Activated CD4-positive, alpha-beta T cell treated with anti-CD3 and anti-CD28 coated beads, Interleukin-2, amount 10 ng/mL, durations not matched to agents 24 days and 14 days (primary cell): ENCODE results near the gene ADRB2. TPM values are rescaled to one million over a fixed set of nuclear protein-coding genes. Genes with fewer than 3 reads are reported as not detected.
"Not testable (repeated sequence)": the region's sequence is repeated elsewhere in the genome, so short reads cannot be mapped to it uniquely, and the experiment has no call there.

Experiments used
- DNase-seq: peaks from one replicate; pipeline ENCODE4 v3.0.0; 2022
- H3K27ac Mint-ChIP-seq: one replicate; pipeline ENCODE4 v1.8.0; 2022; ENCODE audit warnings: mild to moderate bottlenecking, mixed read lengths
- H3K27me3 Mint-ChIP-seq: one replicate; pipeline ENCODE4 v1.8.0; 2022; ENCODE audit warnings: mixed read lengths
- H3K36me3 Mint-ChIP-seq: one replicate; pipeline ENCODE4 v1.8.0; 2022; ENCODE audit warnings: low read depth, mild to moderate bottlenecking, mixed read lengths
- H3K4me1 Mint-ChIP-seq: one replicate; pipeline ENCODE4 v1.8.0; 2021; ENCODE audit warnings: mixed read lengths
- H3K4me3 Mint-ChIP-seq: one replicate; pipeline ENCODE4 v1.8.0; 2022; ENCODE audit warnings: mild to moderate bottlenecking, moderate library complexity, mixed read lengths
- H3K9me3 Mint-ChIP-seq: one replicate; pipeline ENCODE4 v1.8.0; 2021; ENCODE audit warnings: mixed read lengths
- intact Hi-C: fragments of 100-400 bp; cut with micrococcal nuclease; formaldehyde crosslinking; loops from one replicate; pipeline ENCODE4 v1.15.1; 2023
- total RNA-seq: library from RNA; stranded (reverse); gene quantifications from 2 replicates; pipeline ENCODE4 v1.2.3, GENCODE V29; 2022

Gene ADRB2
- total RNA-seq, 1 donor from 2014 or later, result 0.37 TPM

- no peaks in the 10 kb centered on the region for H3K9me3 Mint-ChIP-seq
Measured at GRCh38 chr5:148857474-148857873, 31.1 kb downstream of the ADRB2 start.

GRCh38 chr5:148858106-148858505 is 31.7 kb downstream of the ADRB2 start:
- Mint-ChIP-seq H3K4me1 (peaks cover 9% of the 10 kb centered on the region), H3K9me3 (no peaks in the 10 kb centered on the region), H3K27ac (no peak overlapping the region), H3K27me3 (peaks cover 8% of the 10 kb centered on the region), H3K36me3 (no peaks in the 10 kb centered on the region), H3K4me3 (no peak overlapping the region)
- no peak for DNase-seq
- intact Hi-C loops, result no loop called here

More at GRCh38 chr5:148857474-148857873, 31.1 kb downstream of the ADRB2 start:
- Mint-ChIP-seq H3K27me3 (peaks cover 8% of the 10 kb centered on the region), H3K27ac (no peak overlapping the region), H3K4me3 (no peak overlapping the region), H3K4me1 (peaks cover 9% of the 10 kb centered on the region), H3K36me3 (no peaks in the 10 kb centered on the region)
- DNase-seq, result no peak
- intact Hi-C loops, result no loop called here

- H3K27me3 Mint-ChIP-seq, result peaks cover 8% of the 10 kb centered on the region
- intact Hi-C loops, result no loop called here
- H3K27ac Mint-ChIP-seq, result no peak overlapping the region
- H3K4me3 Mint-ChIP-seq, result no peak overlapping the region
- DNase-seq, result no peak
- peaks cover 9% of the 10 kb centered on the region for H3K4me1 Mint-ChIP-seq
- H3K9me3 Mint-ChIP-seq, result no peaks in the 10 kb centered on the region
- H3K36me3 Mint-ChIP-seq, result no peaks in the 10 kb centered on the region
Measured at GRCh38 chr5:148858547-148858946, 32.1 kb downstream of the ADRB2 start.

GRCh38 chr5:148859703-148860102 is 33.3 kb downstream of the ADRB2 start:
- intact Hi-C loops, result no loop called here
- H3K27me3 Mint-ChIP-seq, result peaks cover 8% of the 10 kb centered on the region
- no peaks in the 10 kb centered on the region for H3K36me3 Mint-ChIP-seq
- DNase-seq, result no peak
- no peak overlapping the region for H3K4me3 Mint-ChIP-seq
- no peak overlapping the region for H3K27ac Mint-ChIP-seq
- no peaks in the 10 kb centered on the region for H3K9me3 Mint-ChIP-seq
- peaks cover 5% of the 10 kb centered on the region for H3K4me1 Mint-ChIP-seq

- Mint-ChIP-seq H3K9me3 (no peaks in the 10 kb centered on the region), H3K4me3 (no peak overlapping the region), H3K4me1 (peaks cover under 1% of the 10 kb centered on the region), H3K36me3 (no peaks in the 10 kb centered on the region), H3K27me3 (peaks cover 8% of the 10 kb centered on the region), H3K27ac (no peak overlapping the region)
- intact Hi-C loops, result no loop called here
- DNase-seq, result no peak
Measured at GRCh38 chr5:148860599-148860998, 34.2 kb downstream of the ADRB2 start.

- H3K9me3 Mint-ChIP-seq, result no peaks in the 10 kb centered on the region
- DNase-seq, result no peak
- H3K36me3 Mint-ChIP-seq, result no peaks in the 10 kb centered on the region
- peaks cover 8% of the 10 kb centered on the region for H3K27me3 Mint-ChIP-seq
- H3K4me1 Mint-ChIP-seq, result no peaks in the 10 kb centered on the region
- H3K27ac Mint-ChIP-seq, result no peak overlapping the region
- H3K4me3 Mint-ChIP-seq, result no peak overlapping the region
- intact Hi-C loops, result no loop called here
Measured at GRCh38 chr5:148861088-148861487, 34.7 kb downstream of the ADRB2 start.

GRCh38 chr5:148861696-148862095 is 35.3 kb downstream of the ADRB2 start:
- no peak for DNase-seq
- no peaks in the 10 kb centered on the region for H3K36me3 Mint-ChIP-seq
- H3K27ac Mint-ChIP-seq, result no peak overlapping the region
- peaks cover 8% of the 10 kb centered on the region for H3K27me3 Mint-ChIP-seq
- intact Hi-C loops, result no loop called here
- H3K9me3 Mint-ChIP-seq, result no peaks in the 10 kb centered on the region
- H3K4me1 Mint-ChIP-seq, result no peaks in the 10 kb centered on the region
- H3K4me3 Mint-ChIP-seq, result no peak overlapping the region

- Mint-ChIP-seq H3K27ac (no peak overlapping the region), H3K4me1 (peaks cover 1% of the 10 kb centered on the region), H3K4me3 (no peak overlapping the region), H3K27me3 (peaks cover 4% of the 10 kb centered on the region), H3K36me3 (no peaks in the 10 kb centered on the region), H3K9me3 (no peaks in the 10 kb centered on the region)
- intact Hi-C loops, result no loop called here
- no peak for DNase-seq
Measured at GRCh38 chr5:148864113-148864841, 37.9 kb downstream of the ADRB2 start.

- Mint-ChIP-seq H3K27ac (no peak overlapping the region), H3K27me3 (peaks cover 1% of the 10 kb centered on the region), H3K4me3 (no peak overlapping the region), H3K9me3 (no peaks in the 10 kb centered on the region), H3K36me3 (no peaks in the 10 kb centered on the region), H3K4me1 (peaks cover 1% of the 10 kb centered on the region)
- no peak for DNase-seq
- intact Hi-C loops, result no loop called here
Measured at GRCh38 chr5:148866024-148866423, 39.6 kb downstream of the ADRB2 start.

- intact Hi-C loops, result no loop called here
- no peak for DNase-seq
- Mint-ChIP-seq H3K36me3 (no peaks in the 10 kb centered on the region), H3K4me3 (no peak overlapping the region), H3K9me3 (no peaks in the 10 kb centered on the region), H3K4me1 (peaks cover 1% of the 10 kb centered on the region), H3K27me3 (peaks cover 8% of the 10 kb centered on the region), H3K27ac (no peak overlapping the region)
Measured at GRCh38 chr5:148873120-148873519, 46.7 kb downstream of the ADRB2 start.

- H3K4me3 Mint-ChIP-seq, result no peak overlapping the region
- no peak overlapping the region for H3K27ac Mint-ChIP-seq
- intact Hi-C loops, result no loop called here
- no peaks in the 10 kb centered on the region for H3K36me3 Mint-ChIP-seq
- no peaks in the 10 kb centered on the region for H3K4me1 Mint-ChIP-seq
- H3K27me3 Mint-ChIP-seq, result peaks cover 8% of the 10 kb centered on the region
- DNase-seq, result no peak
- H3K9me3 Mint-ChIP-seq, result no peaks in the 10 kb centered on the region
Measured at GRCh38 chr5:148873690-148874485, 47.5 kb downstream of the ADRB2 start.

- Mint-ChIP-seq H3K36me3 (no peaks in the 10 kb centered on the region), H3K27me3 (peaks cover 9% of the 10 kb centered on the region), H3K9me3 (no peaks in the 10 kb centered on the region), H3K27ac (no peak overlapping the region), H3K4me3 (no peak overlapping the region), H3K4me1 (no peaks in the 10 kb centered on the region)
- DNase-seq, result no peak
- intact Hi-C loops, result no loop called here
Measured at GRCh38 chr5:148875205-148875875, 48.9 kb downstream of the ADRB2 start.

- H3K9me3 Mint-ChIP-seq, H3K27ac Mint-ChIP-seq, H3K4me1 Mint-ChIP-seq, H3K4me3 Mint-ChIP-seq, DNase-seq, intact Hi-C loops, H3K36me3 Mint-ChIP-seq, H3K27me3 Mint-ChIP-seq: not testable (repeated sequence)
Measured at GRCh38 chr5:148877436-148877835, 51.0 kb downstream of the ADRB2 start.
